Peyer's patch (tissue), 4 donors: Measurements from ENCODE around the gene MPHOSPH6. TPM values are rescaled to one million over a fixed set of nuclear protein-coding genes. Genes with fewer than 3 reads are reported as not detected.
A peak's percentile ranks its signal among the peaks of the same experiment; 100 is the strongest.
"Not testable (repeated sequence)": the region's sequence is repeated elsewhere in the genome, so short reads cannot be mapped to it uniquely, and the experiment has no call there.

ENCODE experiments used
- DNase-seq, 3 donors: peaks; one replicate each; pipeline ENCODE4 v3.0.0-alpha.2; 2017 to 2019
- H3K27ac ChIP-seq, 4 donors: fragments of 200-600 bp; sonication (generic); one replicate each; pipeline ENCODE4 v1.5.1; 2016 to 2019
- H3K27me3 ChIP-seq, 2 donors: fragments of 200-600 bp; sonication (generic); one replicate each; pipeline ENCODE4 v1.5.1; 2019
- H3K36me3 ChIP-seq, 3 donors: fragments of 200-600 bp; sonication (generic); one replicate each; pipeline ENCODE4 v1.5.1; 2016 to 2019
- H3K4me1 ChIP-seq, 4 donors: fragments of 200-600 bp; sonication (generic); one replicate each; pipeline ENCODE4 v1.5.1; 2016 to 2019
- H3K4me3 ChIP-seq, 4 donors: fragments of 200-600 bp; sonication (generic); 1 replicate in 3 of 4; 2 replicates in 1 of 4; pipeline ENCODE4 v1.5.1; 2016 to 2019; ENCODE audit warnings: mild to moderate bottlenecking in 1 of 4
- H3K9me3 ChIP-seq, 4 donors: fragments of 200-600 bp; sonication (generic); one replicate each; pipeline ENCODE4 v1.5.1; 2016 to 2019; ENCODE audit warnings: mild to moderate bottlenecking in 1 of 4
- CTCF ChIP-seq, 6 experiments: fragments of 450-650 bp in 4 of 6; fragments of 200-600 bp in 2 of 6; sonication (generic) in 1 of 6; IDR thresholded peaks; one replicate each; pipeline ENCODE4 v1.5.1; 2017 to 2019; ENCODE audit warnings: antibody characterized with exemption in 6 of 6, mild to moderate bottlenecking in 3 of 6, moderate library complexity in 1 of 6
- POLR2A ChIP-seq, 2 donors: fragments of 450-650 bp; IDR thresholded peaks; one replicate each; pipeline ENCODE4 v1.5.1; 2017; ENCODE audit warnings: antibody characterized with exemption in 2 of 2, mild to moderate bottlenecking in 2 of 2, moderate library complexity in 2 of 2
- total RNA-seq, 4 donors: library from RNA; depleted of rRNA; stranded (reverse); fragments of >200 nt; gene quantifications; one replicate each; pipeline ENCODE4 v1.1.0, GENCODE V29; 2016

Gene MPHOSPH6
- 10 to 100 TPM; 33.0 to 56.6 (median 38.5) TPM for total RNA-seq

DNA sequence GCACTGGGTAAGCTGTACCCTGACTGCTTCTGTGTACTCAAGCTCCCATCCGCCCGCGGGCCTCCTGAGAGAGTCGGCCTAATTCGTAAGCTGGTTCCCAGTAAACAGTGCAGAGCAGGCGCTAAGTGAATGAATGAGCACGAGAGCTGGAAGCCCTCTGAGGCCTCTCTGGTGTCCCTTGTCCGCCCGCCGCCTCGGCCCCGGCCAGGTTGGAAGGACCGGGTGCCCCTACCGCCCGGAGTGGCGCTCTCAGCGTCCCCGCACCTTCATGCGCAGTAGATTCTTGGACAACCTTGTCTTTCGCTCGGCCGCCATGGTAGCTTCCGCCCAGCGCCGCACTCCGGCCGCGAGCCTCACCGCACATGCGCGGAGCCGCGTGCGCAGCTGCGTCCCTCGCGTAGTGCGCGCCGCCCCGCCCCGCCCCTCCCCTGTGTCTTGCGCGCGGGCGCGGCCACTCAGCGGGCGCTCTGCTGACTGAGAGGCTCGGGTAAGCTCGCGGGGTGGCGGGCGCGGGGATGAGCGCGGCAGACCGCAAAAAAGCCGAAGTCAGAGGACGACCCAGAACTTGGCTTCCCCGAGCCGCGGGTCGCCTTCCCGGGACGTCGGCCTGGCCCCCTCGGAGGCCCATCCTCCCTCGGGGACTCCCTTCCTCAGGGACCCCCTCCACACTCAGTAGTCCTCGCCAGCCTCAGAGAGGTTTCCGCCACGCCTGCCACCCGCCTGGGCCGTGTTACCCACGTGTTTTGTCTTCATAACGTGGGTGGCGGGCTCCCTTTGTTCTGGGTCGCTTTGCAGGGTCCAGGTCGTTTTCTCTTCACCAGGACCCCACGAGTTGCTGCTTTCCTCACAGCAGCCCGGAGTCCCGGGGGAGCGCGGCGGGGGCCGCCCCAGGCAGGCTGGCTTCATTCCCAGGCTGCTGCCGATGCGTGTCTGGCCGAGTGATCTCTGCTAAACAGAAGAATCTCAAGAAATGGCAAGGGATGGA lies at the start of gene MPHOSPH6:
TSS of gene MPHOSPH6 (minus strand) at position 364 of the 985 bp plus-strand sequence. CDS start at position 315, 49 bp downstream.
- peak; percentile 87 to 95 (median 95) for DNase-seq
- H3K27me3 ChIP-seq = no peaks in the 10 kb centered on the region
- TF ChIP-seq POLR2A (IDR thresholded peaks at IDR 0.05) (peak; percentile 40 to 58), CTCF (IDR thresholded peaks at IDR 0.05) (peak in 3 of 6 experiments; percentile 39 to 53 (median 39))
- H3K36me3 ChIP-seq = no peaks in the 10 kb centered on the region
- H3K4me3 ChIP-seq = peak within 1 kb of the TSS; percentile 57 to 89 (median 67)
- peak within 1 kb of the TSS; percentile 63 to 83 (median 68) for H3K27ac ChIP-seq
- H3K9me3 ChIP-seq = no peaks in the 10 kb centered on the region
- H3K4me1 ChIP-seq = peaks cover 0 to 12% (median 6%) of the 10 kb centered on the region in 4 donors

GRCh38 chr16:82219298-82219697 lies 49.3 kb upstream of the MPHOSPH6 start:
- Histone ChIP-seq H3K36me3 (no peaks in the 10 kb centered on the region), H3K27me3 (no peaks in the 10 kb centered on the region), H3K4me1 (no peaks in the 10 kb centered on the region), H3K4me3 (no peak overlapping the region), H3K9me3 (no peaks in the 10 kb centered on the region), H3K27ac (no peak overlapping the region)
- no peak for DNase-seq
- TF ChIP-seq CTCF (IDR thresholded peaks at IDR 0.05) = no peak
- TF ChIP-seq POLR2A (IDR thresholded peaks at IDR 0.05) = no peak

GRCh38 chr16:82209314-82209713 lies 39.3 kb upstream of the MPHOSPH6 start:
- DNase-seq, H3K27ac ChIP-seq, H3K27me3 ChIP-seq, H3K4me3 ChIP-seq, H3K36me3 ChIP-seq, H3K4me1 ChIP-seq, H3K9me3 ChIP-seq: not testable (repeated sequence)

DNA sequence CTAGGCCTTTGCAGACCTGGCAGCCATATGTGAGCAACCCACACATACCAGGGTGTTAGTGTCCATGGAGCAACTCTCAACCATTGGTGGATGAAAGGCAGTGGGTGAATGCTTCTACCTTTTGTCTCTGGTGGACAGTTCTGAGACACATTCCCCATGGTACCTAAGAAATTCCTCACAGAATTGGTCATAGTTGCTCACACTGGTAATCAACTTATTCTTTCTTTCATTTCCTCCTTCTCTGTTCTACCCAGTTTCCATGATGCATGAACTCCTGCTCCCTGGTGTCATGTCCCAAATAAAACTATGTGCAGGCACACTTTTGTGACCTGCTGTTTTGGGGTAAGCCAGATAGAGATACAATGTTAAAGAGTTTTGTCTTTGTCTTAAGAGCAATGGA lies 33.2 kb upstream of the MPHOSPH6 start:
- no peaks in the 10 kb centered on the region for H3K27me3 ChIP-seq
- TF ChIP-seq CTCF (IDR thresholded peaks at IDR 0.05) (no peak), POLR2A (IDR thresholded peaks at IDR 0.05) (no peak)
- H3K36me3 ChIP-seq = no peaks in the 10 kb centered on the region
- H3K4me1 ChIP-seq = no peaks in the 10 kb centered on the region
- no peak for DNase-seq
- no peak overlapping the region for H3K27ac ChIP-seq
- H3K4me3 ChIP-seq = no peak overlapping the region
- H3K9me3 ChIP-seq = no peaks in the 10 kb centered on the region

DNA sequence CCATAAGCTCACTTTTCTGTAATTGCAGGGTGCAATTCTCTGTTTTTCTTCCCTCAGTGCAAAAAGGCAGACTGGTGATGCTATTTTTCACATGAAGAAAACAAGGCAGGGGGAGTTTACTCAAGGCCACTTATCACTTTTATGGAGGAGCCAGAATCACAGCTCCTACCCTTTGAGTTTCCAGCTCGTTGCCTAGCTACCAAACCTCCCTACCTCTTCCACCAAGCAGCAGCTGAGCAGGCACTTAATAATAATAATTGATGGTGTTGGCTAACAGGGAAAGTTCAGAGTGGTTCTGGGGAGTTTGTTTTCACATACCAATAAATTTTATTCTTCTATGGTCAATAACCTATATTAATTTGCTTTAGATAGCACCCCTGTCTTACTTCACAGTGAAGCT lies 31.9 kb upstream of the MPHOSPH6 start:
- Histone ChIP-seq H3K4me1 (no peaks in the 10 kb centered on the region), H3K9me3 (no peaks in the 10 kb centered on the region), H3K27me3 (no peaks in the 10 kb centered on the region), H3K27ac (no peak overlapping the region), H3K4me3 (no peak overlapping the region), H3K36me3 (no peaks in the 10 kb centered on the region)
- TF ChIP-seq POLR2A (IDR thresholded peaks at IDR 0.05) (no peak), CTCF (IDR thresholded peaks at IDR 0.05) (no peak)
- no peak for DNase-seq

GRCh38 chr16:82201351-82201750 lies 31.3 kb upstream of the MPHOSPH6 start:
- TF ChIP-seq POLR2A (IDR thresholded peaks at IDR 0.05) (no peak), CTCF (IDR thresholded peaks at IDR 0.05) (no peak)
- Histone ChIP-seq H3K4me1 (no peaks in the 10 kb centered on the region), H3K9me3 (no peaks in the 10 kb centered on the region), H3K36me3 (no peaks in the 10 kb centered on the region), H3K4me3 (no peak overlapping the region), H3K27ac (no peak overlapping the region), H3K27me3 (no peaks in the 10 kb centered on the region)
- no peak for DNase-seq
